Keratinocyte (primary cell): ENCODE results near the gene ACVR1B.

Experiments used
- CTCF ChIP-seq, 3 experiments: IDR thresholded peaks in 1 of 3; conservative IDR thresholded peaks in 1 of 3; optimal IDR thresholded peaks in 1 of 3; 2 replicates in 2 of 3; 3 replicates in 1 of 3; pipeline versions ENCODE3 to v1.5.1; 2011; ENCODE audit warnings: low read length in 3 of 3, mild to moderate bottlenecking in 3 of 3, moderate library complexity in 2 of 3, control low read depth in 1 of 3, inconsistent platforms in 1 of 3; ENCODE audit not compliant: insufficient read depth in 2 of 3; ENCODE audit errors: extremely low read depth in 1 of 3
- EZH2 ChIP-seq: IDR thresholded peaks from one replicate; pipeline ENCODE4 v1.6.1; 2012; ENCODE audit warnings: inconsistent platforms, mild to moderate bottlenecking, low read length, moderate library complexity

GRCh38 chr12:52023976-52024688 is 72.6 kb downstream of the ACVR1B start:
- TF ChIP-seq CTCF (optimal IDR thresholded peaks at IDR 0.05 in 1 of 3, IDR thresholded peaks at IDR 0.05 in 1 of 3, conservative IDR thresholded peaks at IDR 0.05 in 1 of 3; ENCODE audit: extremely low read depth in 1 of 3, insufficient read depth in 2 of 3, low read length in 3 of 3), result peak in 1 of 3 experiments; percentile 3
- no peak for TF ChIP-seq EZH2
